ACC112 (cell line): ENCODE measurements around the gene PCED1A.

Source experiments
- H2AFZ ChIP-seq: fragments of 200-600 bp; sonication (generic); one replicate; pipeline ENCODE4 v1.6.0; 2017; ENCODE audit warnings: antibody characterized with exemption, low read length; ENCODE audit not compliant: unreplicated experiment
- H3K27ac ChIP-seq: fragments of 200-600 bp; sonication (generic); 2 replicates; pipeline ENCODE4 v1.5.1; 2014; ENCODE audit warnings: low read depth, mild to moderate bottlenecking, antibody characterized with exemption, low read length, moderate library complexity
- H3K27me3 ChIP-seq: fragments of 200-600 bp; sonication (generic); 2 replicates; pipeline ENCODE4 v1.6.1; 2014; ENCODE audit warnings: mild to moderate bottlenecking, antibody characterized with exemption, low read length, moderate library complexity, mixed read lengths; ENCODE audit not compliant: insufficient read depth
- H3K36me3 ChIP-seq: fragments of 200-600 bp; sonication (generic); 2 replicates; pipeline ENCODE4 v1.6.1; 2016; ENCODE audit warnings: mild to moderate bottlenecking, antibody characterized with exemption, low read length, moderate library complexity, mixed read lengths; ENCODE audit not compliant: insufficient read depth
- H3K4me1 ChIP-seq: fragments of 200-600 bp; sonication (generic); one replicate; pipeline ENCODE4 v1.6.1; 2016; ENCODE audit warnings: low read length, mixed read lengths; ENCODE audit not compliant: insufficient read depth, unreplicated experiment, control insufficient read depth
- H3K4me3 ChIP-seq: fragments of 200-600 bp; sonication (generic); 2 replicates; pipeline ENCODE4 v1.5.1; 2014; ENCODE audit warnings: mild to moderate bottlenecking, low read depth, low read length
- H3K79me2 ChIP-seq: fragments of 200-600 bp; sonication (generic); one replicate; pipeline ENCODE4 v1.6.0; 2016; ENCODE audit warnings: low read length; ENCODE audit not compliant: control insufficient read depth, unreplicated experiment, insufficient read depth

Gene PCED1A

DNA sequence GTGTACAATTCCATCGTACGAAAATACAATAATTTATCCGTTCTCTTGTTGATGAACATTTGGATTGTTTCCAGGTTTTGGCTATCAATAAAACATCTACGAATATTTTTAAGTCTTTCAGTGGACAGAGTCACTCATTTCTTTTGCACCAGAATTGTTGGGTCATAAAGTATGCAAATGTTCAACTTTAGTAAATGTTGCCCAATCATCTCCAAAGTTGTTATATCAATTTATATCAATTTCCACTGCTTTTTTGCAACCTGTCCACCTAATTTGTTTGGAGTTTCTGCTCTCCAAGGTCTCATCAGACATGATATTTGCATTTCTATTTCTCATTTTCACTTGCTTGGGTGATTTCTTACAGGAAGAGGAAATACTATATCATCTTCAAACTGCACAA lies 13.8 kb downstream of the PCED1A start:
- H3K79me2 ChIP-seq, result no peaks in the 10 kb centered on the region
- peaks cover 15% of the 10 kb centered on the region; the same call in 1 of the 2 replicates for H3K27me3 ChIP-seq
- H3K4me1 ChIP-seq, result peaks cover 5% of the 10 kb centered on the region
- no peak overlapping the region for H3K4me3 ChIP-seq
- H3K27ac ChIP-seq, result no peak overlapping the region
- no peak overlapping the region for H2AFZ ChIP-seq
- H3K36me3 ChIP-seq, result no peaks in the 10 kb centered on the region

- Histone ChIP-seq H3K36me3 (no peaks in the 10 kb centered on the region), H3K27me3 (peaks cover 15% of the 10 kb centered on the region; the same call in 1 of the 2 replicates), H3K27ac (no peak overlapping the region), H2AFZ (no peak overlapping the region), H3K4me1 (peaks cover 4% of the 10 kb centered on the region), H3K79me2 (no peaks in the 10 kb centered on the region), H3K4me3 (no peak overlapping the region)
These were observed 14.7 kb downstream of the PCED1A start for GRCh38 chr20:2825761-2826160.

- Histone ChIP-seq H3K79me2 (no peaks in the 10 kb centered on the region), H3K4me1 (peaks cover 16% of the 10 kb centered on the region), H3K36me3 (no peaks in the 10 kb centered on the region), H3K4me3 (peak overlapping the region; percentile 59), H3K27me3 (peaks cover under 1% of the 10 kb centered on the region; the same call in 1 of the 2 replicates), H2AFZ (no peak overlapping the region), H3K27ac (no peak overlapping the region)
These were observed 18.4 kb downstream of the PCED1A start for GRCh38 chr20:2822073-2822472.

- Histone ChIP-seq H3K27me3 (no peaks in the 10 kb centered on the region; the same call in 1 of the 2 replicates), H3K79me2 (no peaks in the 10 kb centered on the region), H2AFZ (no peak overlapping the region), H3K4me1 (peaks cover 19% of the 10 kb centered on the region), H3K27ac (no peak overlapping the region), H3K36me3 (no peaks in the 10 kb centered on the region), H3K4me3 (no peak overlapping the region)
These were observed 19.3 kb downstream of the PCED1A start for GRCh38 chr20:2820896-2821869.

- H3K27me3 ChIP-seq, result no peaks in the 10 kb centered on the region
- peak overlapping the region; percentile 61 for H2AFZ ChIP-seq
- H3K4me3 ChIP-seq, result peak overlapping the region; percentile 2
- H3K79me2 ChIP-seq, result no peaks in the 10 kb centered on the region
- H3K4me1 ChIP-seq, result peaks cover 26% of the 10 kb centered on the region
- 0 out of 2 replicates have a peak overlapping the region, but pooled peaks have one; percentile 0 for H3K27ac ChIP-seq
- H3K36me3 ChIP-seq, result no peaks in the 10 kb centered on the region
These were observed 20.2 kb downstream of the PCED1A start for GRCh38 chr20:2820084-2820895.

DNA sequence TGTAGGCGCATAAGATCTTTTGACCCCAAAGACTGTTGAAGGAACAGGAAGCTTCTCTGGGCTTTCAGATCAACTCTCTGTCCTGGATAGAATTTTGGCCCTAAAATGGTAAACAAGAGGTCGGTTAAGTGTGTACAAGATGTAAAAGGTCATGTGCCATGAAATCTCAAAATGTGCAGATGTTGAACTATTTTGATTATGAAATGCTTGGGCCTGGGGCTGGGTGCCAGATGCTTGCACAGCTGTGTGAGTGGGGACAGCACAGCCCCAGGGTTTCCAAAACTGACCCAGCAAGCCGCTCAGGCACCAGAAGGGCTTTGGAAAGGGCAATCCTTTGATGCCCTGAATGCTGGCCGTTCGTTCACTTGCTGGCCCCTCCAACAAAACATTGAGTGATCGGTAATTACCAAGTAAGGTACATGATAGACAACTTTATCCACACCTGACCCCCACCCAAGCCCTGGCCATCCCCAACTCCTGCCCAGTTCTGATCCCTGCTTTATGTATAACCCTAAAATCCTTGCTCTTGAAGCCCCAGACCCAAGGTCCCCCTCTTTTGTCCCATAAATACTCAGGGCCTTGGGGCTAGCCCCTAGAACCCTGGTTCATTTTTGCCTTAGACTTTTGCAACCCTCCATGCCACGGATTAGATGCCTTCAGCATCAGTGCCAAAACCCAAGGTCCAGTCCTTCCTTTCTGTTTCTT lies 22.4 kb downstream of the PCED1A start:
- Histone ChIP-seq H3K4me1 (peaks cover 44% of the 10 kb centered on the region), H3K36me3 (no peaks in the 10 kb centered on the region), H3K27ac (no peak overlapping the region), H2AFZ (no peak overlapping the region), H3K27me3 (no peaks in the 10 kb centered on the region), H3K4me3 (no peak overlapping the region), H3K79me2 (no peaks in the 10 kb centered on the region)

DNA sequence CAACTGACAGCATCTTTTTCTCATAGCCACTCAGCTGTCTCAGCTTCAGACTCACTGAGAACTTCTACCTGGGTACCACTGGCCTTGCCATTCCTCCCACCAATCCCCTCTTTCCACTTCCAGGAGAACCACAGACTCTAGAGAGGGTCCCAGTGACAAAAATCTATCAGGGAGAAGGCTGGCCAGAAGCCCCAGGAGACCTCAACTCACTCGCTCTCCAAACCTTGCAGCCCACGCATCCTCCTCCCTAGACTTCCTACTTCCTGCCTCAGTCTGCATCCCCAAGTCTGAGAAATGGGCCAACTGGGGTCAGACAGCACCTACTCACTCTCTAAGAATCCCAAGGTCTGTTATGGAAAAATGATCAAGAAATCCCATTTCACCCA lies 23.1 kb downstream of the PCED1A start:
- H3K4me1 ChIP-seq, result peaks cover 44% of the 10 kb centered on the region
- no peaks in the 10 kb centered on the region for H3K79me2 ChIP-seq
- no peak overlapping the region for H2AFZ ChIP-seq
- no peaks in the 10 kb centered on the region for H3K36me3 ChIP-seq
- no peak overlapping the region for H3K27ac ChIP-seq
- no peak overlapping the region for H3K4me3 ChIP-seq
- no peaks in the 10 kb centered on the region for H3K27me3 ChIP-seq

DNA sequence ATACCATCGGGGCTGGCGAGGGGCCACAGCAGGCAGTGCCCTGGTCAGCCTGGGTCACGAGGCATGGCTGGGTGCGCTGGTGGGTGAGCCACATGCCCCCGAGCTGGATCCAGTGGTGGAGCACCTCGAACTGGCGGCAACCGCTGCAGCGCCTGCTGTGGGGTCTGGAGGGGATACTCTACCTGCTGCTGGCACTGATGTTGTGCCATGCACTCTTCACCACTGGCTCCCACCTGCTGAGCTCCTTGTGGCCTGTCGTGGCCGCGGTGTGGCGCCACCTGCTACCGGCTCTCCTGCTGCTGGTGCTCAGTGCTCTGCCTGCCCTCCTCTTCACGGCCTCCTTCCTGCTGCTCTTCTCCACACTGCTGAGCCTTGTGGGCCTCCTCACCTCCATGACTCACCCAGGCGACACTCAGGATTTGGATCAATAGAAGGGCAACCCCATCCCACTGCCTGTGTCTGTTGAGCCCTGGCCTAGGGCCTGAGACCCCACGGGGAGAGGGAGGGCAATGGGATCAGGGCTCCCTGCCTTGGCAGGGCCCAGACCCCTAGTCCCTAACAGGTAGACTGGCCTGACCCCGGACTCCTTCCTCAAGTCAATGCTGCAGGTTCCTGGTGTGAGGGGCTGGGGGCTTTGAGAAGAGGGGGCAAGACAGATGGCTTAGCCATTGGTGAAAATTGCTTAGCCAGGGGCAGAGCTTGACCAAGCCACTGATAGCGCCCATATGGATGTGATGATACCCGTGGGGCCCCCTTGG lies 23.7 kb downstream of the PCED1A start:
- H3K79me2 ChIP-seq, result no peaks in the 10 kb centered on the region
- H3K36me3 ChIP-seq, result no peaks in the 10 kb centered on the region
- H2AFZ ChIP-seq, result no peak overlapping the region
- H3K4me3 ChIP-seq, result no peak overlapping the region
- H3K4me1 ChIP-seq, result peaks cover 41% of the 10 kb centered on the region
- H3K27me3 ChIP-seq, result no peaks in the 10 kb centered on the region
- no peak overlapping the region for H3K27ac ChIP-seq

DNA sequence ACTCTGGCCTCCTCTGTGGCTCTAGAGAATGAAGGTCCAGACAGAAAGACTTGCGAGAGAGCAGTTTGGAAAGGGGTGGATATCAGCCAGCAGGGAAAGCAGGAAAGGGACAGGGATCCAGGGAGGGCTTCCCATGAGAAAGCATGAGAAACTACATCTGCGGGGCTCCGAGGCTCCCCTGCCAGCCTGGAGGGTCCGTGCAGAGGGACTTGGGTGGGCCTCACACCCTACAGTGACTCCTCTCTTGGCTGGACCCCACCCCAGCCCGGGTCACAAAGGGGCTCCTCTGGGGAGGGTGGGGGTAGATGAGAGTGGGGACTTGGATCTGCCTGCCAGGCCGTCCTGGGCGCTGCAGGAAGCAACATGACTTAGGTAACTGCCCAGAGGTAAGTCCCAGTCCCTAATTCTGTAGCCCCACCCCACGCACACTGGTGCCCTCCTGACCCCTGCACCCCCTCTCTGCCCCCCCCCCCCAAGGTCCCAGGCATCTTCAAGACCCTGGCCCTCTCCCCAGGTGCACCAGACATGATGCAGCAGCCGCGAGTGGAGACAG lies 24.3 kb downstream of the PCED1A start, which contains the start of gene TMEM239:
Gene TMEM239, plus strand, starts transcription at position 335 of the 553 bp plus-strand sequence. Its CDS starts 191 bp downstream, at position 526.
- peaks cover 41% of the 10 kb centered on the region for H3K4me1 ChIP-seq
- no peaks in the 10 kb centered on the region for H3K36me3 ChIP-seq
- no peaks in the 10 kb centered on the region for H3K27me3 ChIP-seq
- H3K27ac ChIP-seq, result peak within 1 kb of the TSS; percentile 8; the same call in 1 of the 2 replicates
- H3K4me3 ChIP-seq, result no peak within 1 kb of the TSS
- H2AFZ ChIP-seq, result no peak within 1 kb of the TSS
- H3K79me2 ChIP-seq, result no peaks in the 10 kb centered on the region
